ENCODE results near the gene RAG2.
"Not testable (repeated sequence)": the region's sequence is repeated elsewhere in the genome, so short reads cannot be mapped to it uniquely, and the experiment has no call there.

The RAG2 gene

GRCh38 chr11:36596880-36597279 is 1.2 kb downstream of the RAG2 start:
- DNase-seq = no peak

GRCh38 chr11:36594316-36594989 is 3.6 kb downstream of the RAG2 start, which contains the start of gene IFTAP:
TSS of gene IFTAP (plus strand) at chr11:36594502. CDS start at chr11:36610104, 15,602 bp downstream.
- peak; percentile 47 for DNase-seq

- DNase-seq = no peak
Measured at GRCh38 chr11:36591433-36591832, 6.6 kb downstream of the RAG2 start.

GRCh38 chr11:36590513-36590912 is 7.5 kb downstream of the RAG2 start:
- no peak for DNase-seq

- DNase-seq = no peak
Measured at GRCh38 chr11:36588099-36588498, 9.9 kb downstream of the RAG2 start.

- DNase-seq = no peak
Measured at GRCh38 chr11:36586543-36586942, 11.5 kb downstream of the RAG2 start.

- DNase-seq = no peak
Measured at GRCh38 chr11:36583667-36584066, 14.4 kb downstream of the RAG2 start.

- no peak for DNase-seq
Measured at GRCh38 chr11:36581536-36581935, 16.5 kb downstream of the RAG2 start.

- DNase-seq = no peak
Measured at GRCh38 chr11:36578458-36578857, 19.6 kb downstream of the RAG2 start.

- no peak for DNase-seq
Measured at GRCh38 chr11:36577859-36578258, 20.2 kb downstream of the RAG2 start.

GRCh38 chr11:36577373-36577772 is 20.7 kb downstream of the RAG2 start:
- no peak for DNase-seq

- DNase-seq = no peak
Measured at GRCh38 chr11:36574486-36574885, 23.6 kb downstream of the RAG2 start.

- no peak for DNase-seq
Measured at GRCh38 chr11:36569095-36569494, 28.9 kb downstream of the RAG2 start.

GRCh38 chr11:36567694-36568093 is 30.3 kb downstream of the RAG2 start, which contains the start of gene RAG1:
TSS of gene RAG1 (plus strand) at chr11:36568007. CDS start at chr11:36573305, 5,298 bp downstream.
- DNase-seq = no peak

GRCh38 chr11:36566407-36567053 is 31.5 kb downstream of the RAG2 start:
- no peak for DNase-seq

GRCh38 chr11:36565031-36565610 is 32.9 kb downstream of the RAG2 start:
- no peak for DNase-seq

GRCh38 chr11:36564376-36565030 is 33.5 kb downstream of the RAG2 start:
- DNase-seq = peak; percentile 51

- DNase-seq = no peak
Measured at GRCh38 chr11:36558571-36559413, 39.2 kb downstream of the RAG2 start.

- DNase-seq = no peak
Measured at GRCh38 chr11:36557991-36558390, 40.0 kb downstream of the RAG2 start.

GRCh38 chr11:36557390-36557789 is 40.6 kb downstream of the RAG2 start:
- DNase-seq = not testable (repeated sequence)

- DNase-seq = no peak
Measured at GRCh38 chr11:36550385-36551115, 47.5 kb downstream of the RAG2 start.

Measured in activated CD4-positive, alpha-beta T cell treated with anti-CD3 and anti-CD28 coated beads for 48 hours (primary cell).